ENCODE measurements around the gene BCDIN3D. TPM values are rescaled to one million over a fixed set of nuclear protein-coding genes. Genes with fewer than 3 reads are reported as not detected.

BCDIN3D gene
- total and polyA plus RNA-seq, 2 donors (not counting 3 experiments of a cell fraction or from before 2014, with no cell fraction given), result 1.8 to 3.1 TPM

DNA sequence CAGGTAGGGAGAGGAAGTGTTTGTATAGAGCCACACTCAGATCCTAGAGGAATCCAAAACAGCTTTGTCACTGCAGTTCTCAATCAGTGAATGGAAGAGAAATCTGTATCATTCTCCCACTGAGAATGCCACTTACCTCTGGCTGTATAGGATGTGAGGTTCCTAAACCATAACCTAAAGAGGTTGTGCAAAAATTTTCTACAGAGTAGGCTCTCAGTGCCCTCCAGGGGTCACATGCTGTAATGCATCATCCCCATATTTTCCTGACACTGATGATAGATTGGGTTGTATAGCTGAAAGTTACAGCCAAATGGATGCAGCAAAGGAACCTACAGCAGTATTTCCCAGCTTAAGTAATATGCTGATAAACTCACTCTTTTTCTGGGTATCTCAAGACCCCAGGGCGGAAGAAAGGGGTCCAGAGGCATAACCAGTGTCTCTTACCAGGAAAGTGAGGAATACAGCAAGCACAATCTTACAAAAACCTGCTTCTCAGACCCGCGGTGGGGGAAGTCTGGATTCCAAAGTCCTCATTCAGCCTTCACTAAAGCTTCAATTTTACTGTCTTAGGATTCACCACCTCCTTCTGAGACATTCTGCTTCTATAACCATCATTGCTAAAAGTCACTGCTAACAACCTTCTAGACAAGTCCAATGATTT lies 3.8 kb downstream of the BCDIN3D start:
- H3K9me3 ChIP-seq (replicated peaks; ENCODE audit: control insufficient read depth, insufficient read depth, low read length), result no peaks in the 10 kb centered on the region
- peaks cover 12% of the 10 kb centered on the region for H3K4me1 ChIP-seq (ENCODE audit: control insufficient read depth, extremely low read depth, insufficient read depth, low read length)
- FAIRE-seq, result peak; percentile 28
- TF ChIP-seq, protein P1, sequence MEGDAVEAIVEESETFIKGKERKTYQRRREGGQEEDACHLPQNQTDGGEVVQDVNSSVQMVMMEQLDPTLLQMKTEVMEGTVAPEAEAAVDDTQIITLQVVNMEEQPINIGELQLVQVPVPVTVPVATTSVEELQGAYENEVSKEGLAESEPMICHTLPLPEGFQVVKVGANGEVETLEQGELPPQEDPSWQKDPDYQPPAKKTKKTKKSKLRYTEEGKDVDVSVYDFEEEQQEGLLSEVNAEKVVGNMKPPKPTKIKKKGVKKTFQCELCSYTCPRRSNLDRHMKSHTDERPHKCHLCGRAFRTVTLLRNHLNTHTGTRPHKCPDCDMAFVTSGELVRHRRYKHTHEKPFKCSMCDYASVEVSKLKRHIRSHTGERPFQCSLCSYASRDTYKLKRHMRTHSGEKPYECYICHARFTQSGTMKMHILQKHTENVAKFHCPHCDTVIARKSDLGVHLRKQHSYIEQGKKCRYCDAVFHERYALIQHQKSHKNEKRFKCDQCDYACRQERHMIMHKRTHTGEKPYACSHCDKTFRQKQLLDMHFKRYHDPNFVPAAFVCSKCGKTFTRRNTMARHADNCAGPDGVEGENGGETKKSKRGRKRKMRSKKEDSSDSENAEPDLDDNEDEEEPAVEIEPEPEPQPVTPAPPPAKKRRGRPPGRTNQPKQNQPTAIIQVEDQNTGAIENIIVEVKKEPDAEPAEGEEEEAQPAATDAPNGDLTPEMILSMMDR (IDR thresholded peaks at IDR 0.05; ENCODE audit: extremely low read depth in 1 of 2, insufficient read depth in 1 of 2, low read depth in 1 of 2, low read length in 2 of 2), result peak; percentile 70 to 74
- TF ChIP-seq, protein P2, sequence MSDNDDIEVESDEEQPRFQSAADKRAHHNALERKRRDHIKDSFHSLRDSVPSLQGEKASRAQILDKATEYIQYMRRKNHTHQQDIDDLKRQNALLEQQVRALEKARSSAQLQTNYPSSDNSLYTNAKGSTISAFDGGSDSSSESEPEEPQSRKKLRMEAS (IDR thresholded peaks at IDR 0.05; ENCODE audit: insufficient read depth, insufficient read length), result no peak
- TF ChIP-seq POLR2A (IDR thresholded peaks at IDR 0.05; ENCODE audit: low read depth, low read length), result no peak
- TF ChIP-seq FOS (IDR thresholded peaks at IDR 0.05; ENCODE audit: borderline replicate concordance, insufficient read depth, low read length), result no peak
- TF ChIP-seq GATA2 (IDR thresholded peaks at IDR 0.05; ENCODE audit: insufficient read depth, insufficient read length, low read depth, low read length), result no peak
- H3K27me3 ChIP-seq (ENCODE audit: control insufficient read depth in 2 of 2, insufficient read depth in 2 of 2, low read length in 2 of 2), result no peaks in the 10 kb centered on the region
- no peak overlapping the region for H3K27ac ChIP-seq (ENCODE audit: insufficient read depth, low read depth, low read length)
- no peak overlapping the region for H3K4me2 ChIP-seq (ENCODE audit: insufficient read depth, low read length)
- H3K9me1 ChIP-seq (replicated peaks; ENCODE audit: control insufficient read depth, extremely low read depth, insufficient read depth, low read length), result no peaks in the 10 kb centered on the region
- ChIA-PET POLR2A (interaction anchor here (0.6 to 1.0 kb wide), 4 partner anchors 11 to 161 kb away, joined by 3 to 5 read pairs (median 4); partner anchors contain the start of gene NCKAP5L), CTCF (interaction anchor here (0.6 to 6.1 kb wide), 33 partner anchors 9 to 232 kb away, joined by 3 to 115 read pairs (median 5); partner anchors contain the start of genes NCKAP5L and TMBIM6)
- H3K4me3 ChIP-seq (replicated peaks in 1 of 3; ENCODE audit: insufficient read depth in 1 of 3, low read depth in 1 of 3, low read length in 3 of 3), result no peak overlapping the region
- H4K20me1 ChIP-seq (replicated peaks; ENCODE audit: control insufficient read depth, extremely low read depth, insufficient read depth, low read length), result no peaks in the 10 kb centered on the region
- peak; percentile 67 for DNase-seq (ENCODE audit: low read depth, low spot score)
- dilution Hi-C loops (cut with MboI; ENCODE audit: extremely low pct_ligation_motif_present, low sequenced_read_pairs), result no loop called here
- BruUV-seq (replicated peaks), result no TSS peak
- intact Hi-C loops (cut with micrococcal nuclease), result loop anchor here (1.0 kb wide), 3 partner anchors 11 to 76 kb away; partner anchors contain the start of gene NCKAP5L
- H3K79me2 ChIP-seq (ENCODE audit: control insufficient read depth, insufficient read depth, low read length), result no peaks in the 10 kb centered on the region
- H3K9ac ChIP-seq (replicated peaks; ENCODE audit: extremely low read depth, insufficient read depth, low read length), result no peak overlapping the region
- no peak overlapping the region for H2AFZ ChIP-seq (ENCODE audit: low read depth, low read length)
- H3K36me3 ChIP-seq (ENCODE audit: control insufficient read depth in 2 of 2, extremely low read depth in 1 of 2, insufficient read depth in 2 of 2, low read length in 2 of 2), result no peaks in the 10 kb centered on the region
